Left ventricle myocardium superior (tissue), 1 donor: ENCODE results near the gene ANHX. TPM values are rescaled to one million over a fixed set of nuclear protein-coding genes. Genes with fewer than 3 reads are reported as not detected.
"Not testable (repeated sequence)": the region's sequence is repeated elsewhere in the genome, so short reads cannot be mapped to it uniquely, and the experiment has no call there.

Experiments
- ATAC-seq: fragments of 200-7000 bp; cut with Tn5 transposase; one replicate; pipeline ENCODE4 v1.9.1; 2020; ENCODE audit warnings: mild to moderate bottlenecking, moderate library complexity
- DNase-seq: peaks from one replicate; pipeline ENCODE4 v3.0.0-alpha.2; 2020
- intact Hi-C: fragments of 100-400 bp; cut with micrococcal nuclease; formaldehyde crosslinking; loops from one replicate; pipeline ENCODE4 v1.11.0; 2022
- long read RNA-seq: library from polyadenylated mRNA; unstranded; transcript quantifications from one replicate; pipeline ENCODE4 v2.0.0, GENCODE V29; 2021
- total RNA-seq: library from RNA; stranded (reverse); fragmentation: NEBNext Ultra II Directional; extraction: Animal tissue kit (Norgen Biotek cat#: 25700); gene quantifications from one replicate; pipeline ENCODE4 v1.2.1, GENCODE V29; 2021
- donor health status: DM: no; HTN: yes; CAD: no; lungs with severe emphysema.

The ANHX gene
- total RNA-seq: not detected
- long read RNA-seq: 0 reads

DNA sequence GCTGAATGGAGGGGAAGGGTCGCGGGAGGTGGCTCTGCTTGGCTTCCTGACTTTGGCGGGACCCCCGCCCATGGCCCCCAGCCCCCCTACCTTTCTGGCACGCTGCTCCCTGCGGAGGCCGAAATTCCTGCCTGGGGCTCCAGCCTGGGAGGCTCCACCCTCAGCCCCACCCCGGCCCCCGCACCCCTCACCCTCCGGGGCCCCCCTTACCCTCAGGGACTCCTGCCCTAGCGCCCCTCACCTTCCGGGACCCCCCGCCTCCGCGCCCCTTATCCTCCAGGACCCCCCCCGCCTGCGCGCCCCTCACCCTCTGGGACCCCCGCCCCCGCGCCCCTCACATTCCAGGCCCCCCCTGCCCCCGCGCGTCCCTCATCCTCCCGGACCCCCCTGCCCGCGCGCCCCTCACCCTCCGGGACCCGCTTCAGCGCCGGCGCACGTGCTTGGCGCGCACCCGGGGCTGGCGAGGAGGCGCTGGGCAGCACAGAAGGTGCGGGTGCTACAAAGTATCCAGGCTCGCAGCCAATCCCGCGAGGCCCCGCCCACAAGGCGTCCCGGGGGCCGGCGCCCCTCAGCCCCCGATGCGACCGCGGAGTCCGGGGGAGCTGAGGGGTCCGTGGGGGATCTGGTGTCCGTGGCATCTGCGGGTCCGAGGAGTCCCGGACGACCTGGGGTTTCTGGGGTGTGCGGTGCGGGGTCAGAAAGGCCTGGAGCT is at the start of gene ANHX:
Gene ANHX (minus strand): TSS at position 477 of the 712 bp plus-strand sequence. CDS start 1,521 bp downstream, outside the sequence.
- ATAC-seq (no peak), DNase-seq (no peak)
- intact Hi-C loops: no loop called here

- intact Hi-C loops, DNase-seq, ATAC-seq: not testable (repeated sequence)
Observed at GRCh38 chr12:133264668-133265067, 29.0 kb upstream of the ANHX start.

- no peak for DNase-seq
- ATAC-seq: no peak
- intact Hi-C loops: no loop called here
Observed at GRCh38 chr12:133264173-133264572, 28.5 kb upstream of the ANHX start.

DNA sequence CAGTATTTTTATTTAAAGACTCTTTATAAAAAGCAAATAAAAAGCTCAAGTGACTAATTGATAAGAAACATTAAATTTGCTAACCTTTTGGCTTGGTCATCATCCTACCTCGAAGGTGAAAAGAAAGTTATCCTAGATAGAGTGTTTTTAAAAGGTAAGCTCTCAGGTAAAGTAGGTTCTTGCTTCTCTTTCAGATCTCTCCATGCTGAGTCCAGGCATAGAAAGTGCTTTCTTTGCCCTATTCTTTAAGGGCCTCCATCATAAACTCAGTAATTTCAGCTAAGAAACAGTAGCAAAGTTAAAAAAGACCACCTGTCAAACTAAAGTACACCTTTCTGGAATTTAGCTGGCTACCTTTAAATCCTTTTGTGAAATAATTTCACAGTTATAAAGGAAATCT is 20.6 kb upstream of the ANHX start:
- DNase-seq (no peak), ATAC-seq (no peak)
- intact Hi-C loops: no loop called here

- intact Hi-C loops, DNase-seq, ATAC-seq: not testable (repeated sequence)
Observed at GRCh38 chr12:133255833-133256232, 20.2 kb upstream of the ANHX start.

- no peak for DNase-seq
- intact Hi-C loops: no loop called here
- no peak for ATAC-seq
Observed at GRCh38 chr12:133251732-133252131, 16.1 kb upstream of the ANHX start.

- intact Hi-C loops: no loop called here
Observed at GRCh38 chr12:133236556-133236955, 879 bp upstream of the ANHX start.

DNA sequence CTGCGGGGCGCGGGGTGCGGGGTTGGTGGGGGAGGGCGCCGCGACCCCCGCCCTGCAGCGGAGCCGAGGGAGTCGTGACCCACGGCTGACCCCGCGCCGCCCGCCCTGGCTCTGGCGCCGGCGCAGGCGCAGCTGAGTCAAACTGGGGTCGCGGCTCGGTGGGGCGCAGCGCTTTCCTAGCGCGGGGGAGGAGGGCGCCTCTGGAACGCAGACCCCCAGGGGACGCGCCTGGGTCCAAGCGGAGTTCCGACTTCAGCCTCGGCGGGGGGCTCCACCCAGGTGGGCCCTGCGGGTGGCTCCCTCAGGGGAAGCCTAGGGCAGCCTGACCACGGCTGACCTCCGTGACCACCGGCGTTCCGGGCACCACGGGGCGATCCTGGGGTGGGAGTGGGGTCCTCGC is 467 bp upstream of the ANHX start:
- ATAC-seq (no peak), DNase-seq (no peak)
- intact Hi-C loops: no loop called here

More at GRCh38 chr12:133236556-133236955, 879 bp upstream of the ANHX start:
- DNase-seq (no peak), ATAC-seq (no peak)

- intact Hi-C loops: no loop called here
- ATAC-seq: no peak
- no peak for DNase-seq
Observed at GRCh38 chr12:133234971-133235370, 706 bp downstream of the ANHX start.

- intact Hi-C loops: no loop called here
- ATAC-seq (no peak), DNase-seq (no peak)
Observed at GRCh38 chr12:133233993-133234564, 1.6 kb downstream of the ANHX start.

DNA sequence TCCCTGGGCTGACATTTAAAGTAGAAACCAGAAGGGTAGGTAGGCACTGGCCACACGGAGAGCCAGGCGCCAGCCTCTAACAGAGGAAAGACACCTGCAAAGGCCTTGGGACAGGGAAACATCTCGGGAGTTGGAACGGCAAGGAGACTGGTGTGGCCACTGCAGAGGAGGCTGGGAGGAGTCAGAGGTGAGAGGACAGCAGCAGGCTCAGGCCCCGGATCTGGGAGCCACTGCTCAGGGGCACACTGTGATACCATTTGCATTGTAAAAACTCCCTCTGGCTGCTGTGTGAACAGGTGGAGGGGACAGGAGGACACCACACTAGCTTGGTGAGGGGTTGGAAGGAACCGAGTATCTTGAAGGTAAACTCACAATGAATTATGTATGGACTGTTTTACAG is 2.7 kb downstream of the ANHX start:
- DNase-seq (no peak), ATAC-seq (no peak)
- intact Hi-C loops: no loop called here

DNA sequence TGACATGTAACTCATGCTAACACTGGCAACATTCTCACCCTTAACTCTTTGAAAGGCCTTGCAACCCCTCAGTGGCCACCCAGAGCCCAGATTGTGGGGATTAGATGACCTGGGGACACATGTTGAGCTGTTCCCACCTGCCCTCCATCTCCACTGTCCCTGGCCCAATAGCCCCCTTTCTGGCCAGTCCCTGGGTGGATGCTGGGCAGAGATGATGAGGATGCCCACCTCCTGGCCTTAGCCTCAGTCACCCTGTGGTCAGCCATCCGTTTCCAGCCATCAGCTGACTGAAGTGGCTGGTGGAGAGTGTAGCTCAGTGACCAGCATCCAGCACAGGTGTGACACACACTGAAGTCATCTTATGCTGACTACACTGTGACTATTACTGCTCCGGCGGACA is 4.7 kb downstream of the ANHX start:
- intact Hi-C loops: no loop called here
- DNase-seq (no peak), ATAC-seq (no peak)

DNA sequence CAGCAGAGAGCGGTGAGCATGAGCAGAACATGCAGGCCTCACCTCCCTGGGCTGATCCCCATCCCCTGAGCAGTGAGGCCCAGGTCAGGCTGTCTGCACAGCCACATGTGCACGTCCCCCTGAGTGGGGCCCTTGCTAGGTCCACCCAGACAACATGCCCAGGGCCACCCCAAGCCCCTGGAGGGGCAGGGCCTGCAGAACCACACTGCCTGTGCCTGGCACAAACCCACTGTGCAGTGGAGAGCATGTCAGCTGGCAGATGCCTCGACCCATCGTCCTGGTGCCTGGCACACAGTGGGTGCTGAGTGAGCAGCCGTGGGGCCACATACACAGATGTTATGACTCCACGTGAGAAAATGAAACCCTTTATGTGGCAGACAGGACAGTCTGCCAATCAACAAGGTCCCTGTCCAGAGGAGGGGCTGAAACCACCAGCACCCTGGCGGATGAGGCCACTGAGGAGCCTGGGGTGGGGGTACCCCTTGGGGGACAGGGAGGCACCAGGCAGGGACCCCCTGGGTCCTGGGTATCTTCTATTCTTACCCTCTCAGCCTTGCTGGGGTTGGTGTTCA is 8.3 kb downstream of the ANHX start:
- no peak for DNase-seq
- no peak for ATAC-seq
- intact Hi-C loops: no loop called here

DNA sequence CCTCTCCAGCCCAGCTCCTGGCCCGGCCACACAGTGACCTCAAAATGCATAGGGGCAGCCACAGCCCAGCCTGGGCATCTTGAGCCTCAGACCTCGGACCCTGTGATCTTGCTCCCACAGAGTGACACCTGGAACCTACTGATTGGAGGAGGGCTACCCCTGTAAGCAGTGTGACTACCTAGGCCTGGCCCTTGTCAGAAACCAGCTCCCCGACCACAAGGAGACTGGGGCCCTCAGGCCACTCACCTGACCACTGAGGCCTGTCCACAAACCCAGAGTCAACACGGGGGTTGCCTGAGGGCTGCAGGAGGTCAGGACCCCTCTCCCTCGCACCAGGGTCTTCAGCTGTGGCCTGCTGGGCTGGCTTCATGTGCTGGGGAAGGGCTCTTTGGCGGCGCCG is 9.0 kb downstream of the ANHX start:
- no peak for ATAC-seq
- DNase-seq: no peak

DNA sequence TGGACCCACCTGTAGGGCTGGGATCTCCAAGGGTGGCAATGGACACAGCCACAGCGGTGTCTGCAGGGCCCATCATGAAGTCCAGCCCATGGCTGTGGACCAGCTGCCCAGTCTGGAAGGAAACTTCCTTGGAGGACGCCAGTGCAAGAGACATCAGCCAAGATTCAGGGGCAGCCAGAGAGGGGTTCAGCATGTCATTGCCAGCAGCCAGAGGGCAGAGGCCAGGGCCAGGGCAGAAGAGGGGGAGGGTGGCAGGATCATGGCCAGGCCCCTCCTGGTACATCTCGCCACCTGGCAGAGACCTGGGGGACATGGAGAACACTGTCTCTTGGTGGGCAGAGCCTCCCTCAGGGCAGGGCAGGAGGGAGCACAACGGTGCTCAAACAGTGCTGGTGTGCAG is 10.2 kb downstream of the ANHX start:
- ATAC-seq: no peak
- no peak for DNase-seq
- intact Hi-C loops: no loop called here

More for the DNA sequence above, 9.0 kb downstream of the ANHX start:
- intact Hi-C loops: no loop called here

DNA sequence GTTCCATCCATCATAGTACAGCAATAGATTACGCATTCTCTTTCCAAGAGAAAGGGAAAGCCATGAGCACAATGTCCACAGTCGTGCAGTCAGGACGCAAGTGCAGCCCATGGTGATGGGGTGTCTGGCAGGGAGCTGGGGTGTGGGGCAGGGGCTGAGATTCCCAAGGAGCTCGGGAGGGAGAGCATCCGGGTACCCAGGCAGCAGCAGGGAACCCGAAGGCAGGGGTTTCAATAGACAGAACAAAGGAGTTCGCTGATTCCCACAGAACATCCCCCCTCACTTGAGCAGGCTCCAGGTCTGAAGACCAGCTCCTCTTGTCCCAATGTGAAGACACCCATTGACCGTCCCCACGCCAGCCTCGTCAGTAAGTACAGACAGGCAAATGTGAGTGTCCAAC is 13.5 kb downstream of the ANHX start:
- ATAC-seq: no peak
- intact Hi-C loops: no loop called here
- DNase-seq: no peak

DNA sequence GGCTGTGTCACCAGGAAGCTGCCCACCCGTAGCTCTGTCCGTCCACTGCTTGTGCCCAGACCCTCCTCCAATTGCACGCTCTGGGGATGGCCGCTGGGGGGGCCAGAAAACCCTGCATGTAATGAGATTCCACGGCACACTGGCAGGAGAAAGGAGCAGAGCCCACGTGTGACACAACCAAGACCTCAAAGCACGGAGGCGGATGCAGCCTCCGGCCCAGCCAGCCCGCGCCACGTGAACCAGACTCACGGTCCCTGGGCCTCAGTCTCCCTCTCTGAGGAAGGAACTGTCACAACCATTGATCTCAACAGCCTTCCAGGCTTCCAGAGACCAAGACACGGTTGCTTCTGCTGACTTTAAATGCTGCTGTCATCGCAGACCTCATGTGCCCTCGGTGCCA is 14.4 kb downstream of the ANHX start:
- intact Hi-C loops: no loop called here
- ATAC-seq (no peak), DNase-seq (no peak)

DNA sequence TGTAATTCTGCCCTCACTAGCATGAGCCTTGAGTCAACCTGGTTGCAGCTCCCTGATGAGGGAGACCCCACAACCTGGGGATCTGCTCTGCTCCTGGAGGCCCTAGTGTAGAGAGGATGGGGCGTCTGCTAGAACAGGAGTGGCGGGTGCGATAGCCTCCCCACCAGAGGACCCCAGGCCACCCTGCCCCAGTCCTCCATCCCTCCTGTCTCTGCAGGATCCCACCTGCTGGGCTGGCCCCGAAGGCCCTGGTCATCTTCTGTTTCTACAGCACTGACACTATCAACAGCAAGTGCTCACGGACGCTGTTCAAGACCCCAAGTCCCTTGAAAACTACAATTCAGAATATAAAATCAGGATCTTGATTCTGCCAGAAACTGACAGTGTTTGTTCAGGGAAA is 15.2 kb downstream of the ANHX start:
- intact Hi-C loops: no loop called here
- ATAC-seq: no peak
- no peak for DNase-seq

- intact Hi-C loops: no loop called here
- DNase-seq (no peak), ATAC-seq (no peak)
Observed at GRCh38 chr12:133217219-133217618, 18.5 kb downstream of the ANHX start.

- no peak for DNase-seq
- no peak for ATAC-seq
- intact Hi-C loops: no loop called here
Observed at GRCh38 chr12:133215724-133216123, 20.0 kb downstream of the ANHX start.

DNA sequence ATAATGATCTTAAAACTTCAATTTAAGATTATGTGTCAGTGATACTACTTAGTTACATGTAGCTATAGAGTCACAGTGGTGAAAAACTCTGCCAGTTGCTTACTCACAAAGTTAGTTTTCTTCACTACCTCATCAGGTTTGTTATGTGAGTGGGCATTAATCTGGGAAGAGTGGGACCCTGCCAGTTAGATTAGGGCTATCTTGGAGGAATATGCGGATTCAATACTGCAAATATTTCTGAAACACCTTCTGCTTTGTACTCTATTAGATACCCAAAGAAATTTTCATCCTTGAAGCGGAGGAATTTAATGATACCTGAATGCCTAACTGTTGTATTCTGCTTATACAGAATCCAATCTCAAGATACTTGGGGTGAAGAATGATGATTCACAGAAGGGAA is 29.3 kb downstream of the ANHX start:
- ATAC-seq: no peak
- no peak for DNase-seq
- intact Hi-C loops: no loop called here
